ENCODE results near the gene CFAP54. TPM values are rescaled to one million over a fixed set of nuclear protein-coding genes. Genes with fewer than 3 reads are reported as not detected.
"Not testable (repeated sequence)": the region's sequence is repeated elsewhere in the genome, so short reads cannot be mapped to it uniquely, and the experiment has no call there.

CFAP54 gene
- total RNA-seq, 1 experiment from 2014 or later, result not detected

DNA sequence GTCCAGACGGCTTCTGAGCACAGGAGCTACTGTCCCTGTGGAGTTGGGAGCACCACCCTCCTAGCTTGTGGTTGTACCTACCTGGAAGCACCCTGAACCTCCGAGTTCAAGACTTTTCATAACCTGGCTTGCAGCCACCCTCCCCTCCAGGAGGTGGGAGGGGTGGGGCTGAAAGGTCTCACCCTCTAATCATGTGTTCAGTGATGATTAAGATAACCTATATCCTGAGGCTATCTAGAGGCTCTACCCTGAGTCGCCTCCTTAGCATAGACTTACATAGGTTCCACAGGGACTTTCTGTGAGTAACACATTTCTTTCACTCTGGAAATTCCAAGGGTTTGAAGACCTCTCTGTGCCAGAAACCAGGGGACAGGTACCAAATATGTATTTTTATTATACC, 146.5 kb downstream of the CFAP54 start:
- Histone ChIP-seq H3K79me2 (ENCODE audit: low read length) (no peaks in the 10 kb centered on the region), H3K27ac (ENCODE audit: low read length) (no peak overlapping the region), H3K9me2 (replicated peaks; ENCODE audit: insufficient read depth, low read length) (no peaks in the 10 kb centered on the region), H4K20me1 (ENCODE audit: insufficient read depth, low read depth, low read length) (no peaks in the 10 kb centered on the region), H3K9ac (ENCODE audit: low read length) (no peak overlapping the region), H3K4me3 (ENCODE audit: low read length) (no peak overlapping the region), H3K4me1 (ENCODE audit: low read length) (no peaks in the 10 kb centered on the region), H3K4me2 (ENCODE audit: low read depth, low read length, poor library complexity, severe bottlenecking) (no peak overlapping the region), H3K27me3 (ENCODE audit: low read length) (no peaks in the 10 kb centered on the region), H3K9me3 (ENCODE audit: low read length) (no peaks in the 10 kb centered on the region), H3K36me3 (ENCODE audit: insufficient read depth, low read length) (no peaks in the 10 kb centered on the region), H2AFZ (ENCODE audit: low read length) (no peak overlapping the region)
- DNase-seq, result no peak

DNA sequence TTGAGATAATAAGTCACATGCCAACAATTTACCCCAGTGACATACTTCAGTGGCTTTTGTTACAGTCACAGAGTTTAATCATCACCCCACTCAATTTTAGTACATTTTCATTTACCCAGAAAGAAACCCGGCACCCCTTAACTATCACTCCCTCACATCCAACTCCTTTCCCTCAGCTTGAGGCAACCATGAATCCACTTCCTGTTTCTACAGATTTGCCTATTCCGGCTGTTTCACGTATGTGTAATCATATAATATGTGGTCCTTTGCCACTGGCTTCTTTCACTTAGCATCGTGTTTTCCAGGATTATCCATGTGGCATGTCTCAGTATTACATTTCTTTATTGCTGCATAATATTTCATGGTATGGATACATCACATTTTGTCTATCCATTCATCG, 147.5 kb downstream of the CFAP54 start:
- DNase-seq, result no peak
- Histone ChIP-seq H3K4me3 (ENCODE audit: low read length) (no peak overlapping the region), H3K36me3 (ENCODE audit: insufficient read depth, low read length) (no peaks in the 10 kb centered on the region), H3K4me2 (ENCODE audit: low read depth, low read length, poor library complexity, severe bottlenecking) (no peak overlapping the region), H2AFZ (ENCODE audit: low read length) (no peak overlapping the region), H3K9me3 (ENCODE audit: low read length) (no peaks in the 10 kb centered on the region), H3K9me2 (replicated peaks; ENCODE audit: insufficient read depth, low read length) (no peaks in the 10 kb centered on the region), H3K79me2 (ENCODE audit: low read length) (no peaks in the 10 kb centered on the region), H4K20me1 (ENCODE audit: insufficient read depth, low read depth, low read length) (no peaks in the 10 kb centered on the region), H3K27me3 (ENCODE audit: low read length) (no peaks in the 10 kb centered on the region), H3K27ac (ENCODE audit: low read length) (no peak overlapping the region), H3K9ac (ENCODE audit: low read length) (no peak overlapping the region), H3K4me1 (ENCODE audit: low read length) (no peaks in the 10 kb centered on the region)

DNA sequence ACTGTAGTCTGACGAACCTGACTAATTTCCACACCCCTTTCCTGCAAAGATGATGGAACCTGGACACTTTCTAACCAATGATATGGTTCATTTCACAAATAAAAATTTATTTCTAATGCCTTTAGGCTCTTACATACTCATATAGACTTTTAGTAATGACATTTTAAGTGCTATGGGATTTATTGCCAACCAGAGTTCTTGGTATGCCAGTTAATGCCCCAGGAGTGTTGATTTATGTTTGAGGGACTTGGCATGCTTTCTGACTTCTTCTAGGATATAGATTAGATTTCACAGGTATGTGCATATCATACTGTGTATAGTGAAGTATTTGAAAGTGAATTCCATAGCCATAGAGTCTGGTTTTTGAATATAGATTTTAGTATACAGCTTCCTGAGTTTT, 159.5 kb downstream of the CFAP54 start:
- Histone ChIP-seq H3K9me2 (replicated peaks; ENCODE audit: insufficient read depth, low read length) (no peaks in the 10 kb centered on the region), H3K4me2 (ENCODE audit: low read depth, low read length, poor library complexity, severe bottlenecking) (no peak overlapping the region), H3K79me2 (ENCODE audit: low read length) (no peaks in the 10 kb centered on the region), H3K27me3 (ENCODE audit: low read length) (no peaks in the 10 kb centered on the region), H4K20me1 (ENCODE audit: insufficient read depth, low read depth, low read length) (no peaks in the 10 kb centered on the region), H3K36me3 (ENCODE audit: insufficient read depth, low read length) (no peaks in the 10 kb centered on the region), H3K4me3 (ENCODE audit: low read length) (no peak overlapping the region), H3K9me3 (ENCODE audit: low read length) (no peaks in the 10 kb centered on the region), H3K4me1 (ENCODE audit: low read length) (no peaks in the 10 kb centered on the region), H3K9ac (ENCODE audit: low read length) (no peak overlapping the region), H2AFZ (ENCODE audit: low read length) (no peak overlapping the region), H3K27ac (ENCODE audit: low read length) (no peak overlapping the region)
- no peak for DNase-seq

DNA sequence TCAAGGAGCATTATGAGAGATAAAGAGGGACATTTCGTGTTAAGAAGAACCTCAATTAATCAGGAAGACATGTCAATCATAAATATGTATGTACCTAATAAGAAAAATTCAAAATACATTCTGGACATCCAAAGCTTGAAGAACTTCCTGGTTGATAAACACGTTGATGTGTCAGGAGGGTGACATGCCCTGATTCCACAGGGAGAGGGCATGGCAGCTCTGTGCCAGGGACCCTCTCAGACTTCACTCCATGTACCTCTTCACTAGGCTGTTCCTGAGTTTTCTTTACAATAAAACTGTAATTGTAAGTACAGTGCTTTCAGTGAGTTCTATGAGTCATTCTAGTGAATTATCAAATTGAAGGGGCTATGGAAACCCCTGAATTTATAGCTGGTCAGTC, 163.5 kb downstream of the CFAP54 start:
- Histone ChIP-seq H3K79me2 (ENCODE audit: low read length) (no peaks in the 10 kb centered on the region), H3K4me1 (ENCODE audit: low read length) (no peaks in the 10 kb centered on the region), H3K9ac (ENCODE audit: low read length) (no peak overlapping the region), H3K9me2 (replicated peaks; ENCODE audit: insufficient read depth, low read length) (no peaks in the 10 kb centered on the region), H3K9me3 (ENCODE audit: low read length) (no peaks in the 10 kb centered on the region), H2AFZ (ENCODE audit: low read length) (no peak overlapping the region), H3K4me3 (ENCODE audit: low read length) (no peak overlapping the region), H3K36me3 (ENCODE audit: insufficient read depth, low read length) (no peaks in the 10 kb centered on the region), H3K4me2 (ENCODE audit: low read depth, low read length, poor library complexity, severe bottlenecking) (no peak overlapping the region), H3K27ac (ENCODE audit: low read length) (no peak overlapping the region), H3K27me3 (ENCODE audit: low read length) (no peaks in the 10 kb centered on the region), H4K20me1 (ENCODE audit: insufficient read depth, low read depth, low read length) (no peaks in the 10 kb centered on the region)
- no peak for DNase-seq

DNA sequence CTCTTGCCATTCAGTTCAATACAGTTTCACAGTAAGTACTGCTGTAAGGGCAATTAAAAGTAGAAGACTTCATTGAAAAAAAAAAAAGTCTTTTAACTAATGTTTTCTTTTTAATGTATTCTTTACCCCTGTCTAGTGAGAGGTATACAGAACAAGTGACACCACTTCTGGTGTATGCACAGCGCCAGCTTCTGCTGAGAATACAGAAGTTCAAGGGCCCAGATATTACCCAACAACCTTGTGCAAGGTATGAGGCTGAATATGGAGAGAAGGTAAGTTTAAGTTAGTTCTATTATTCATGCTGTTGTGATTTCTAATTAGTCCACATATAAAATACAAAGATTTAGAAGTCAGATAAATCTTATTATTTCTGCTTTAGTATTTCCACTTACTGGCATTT, 168.7 kb downstream of the CFAP54 start:
- Histone ChIP-seq H2AFZ (ENCODE audit: low read length) (no peak overlapping the region), H3K36me3 (ENCODE audit: insufficient read depth, low read length) (no peaks in the 10 kb centered on the region), H3K9me3 (ENCODE audit: low read length) (no peaks in the 10 kb centered on the region), H4K20me1 (ENCODE audit: insufficient read depth, low read depth, low read length) (no peaks in the 10 kb centered on the region), H3K27ac (ENCODE audit: low read length) (no peak overlapping the region), H3K79me2 (ENCODE audit: low read length) (no peaks in the 10 kb centered on the region), H3K4me1 (ENCODE audit: low read length) (no peaks in the 10 kb centered on the region), H3K9me2 (replicated peaks; ENCODE audit: insufficient read depth, low read length) (no peaks in the 10 kb centered on the region), H3K4me3 (ENCODE audit: low read length) (no peak overlapping the region), H3K27me3 (ENCODE audit: low read length) (no peaks in the 10 kb centered on the region), H3K4me2 (ENCODE audit: low read depth, low read length, poor library complexity, severe bottlenecking) (no peak overlapping the region), H3K9ac (ENCODE audit: low read length) (no peak overlapping the region)
- no peak for DNase-seq

DNA sequence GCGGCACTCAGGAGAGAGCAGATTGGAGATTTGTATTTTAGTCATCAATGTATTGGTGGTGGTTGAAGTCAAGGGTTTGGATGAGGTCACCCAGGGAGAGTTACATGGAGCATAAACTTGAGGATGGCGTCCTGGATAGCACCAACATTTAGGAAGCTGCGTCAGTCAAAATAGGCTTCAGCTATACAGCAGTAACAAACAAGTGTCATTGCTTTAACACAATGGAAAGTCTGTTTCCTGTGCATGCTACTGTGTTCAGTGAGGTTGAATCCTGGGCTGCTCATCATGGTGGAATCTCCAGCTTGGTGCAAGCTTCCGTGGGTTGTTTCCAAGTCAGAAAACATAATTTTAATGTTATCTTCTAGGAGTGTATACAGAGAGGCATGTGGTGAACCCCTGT, 180.4 kb downstream of the CFAP54 start:
- H2AFZ ChIP-seq (ENCODE audit: low read length), result no peak overlapping the region
- no peaks in the 10 kb centered on the region for H3K27me3 ChIP-seq (ENCODE audit: low read length)
- no peaks in the 10 kb centered on the region for H3K79me2 ChIP-seq (ENCODE audit: low read length)
- H3K4me2 ChIP-seq (ENCODE audit: low read depth, low read length, poor library complexity, severe bottlenecking), result no peak overlapping the region
- H3K9ac ChIP-seq (ENCODE audit: low read length), result no peak overlapping the region
- no peak for DNase-seq
- no peaks in the 10 kb centered on the region for H4K20me1 ChIP-seq (ENCODE audit: insufficient read depth, low read depth, low read length)
- no peak overlapping the region for H3K27ac ChIP-seq (ENCODE audit: low read length)
- no peaks in the 10 kb centered on the region for H3K9me2 ChIP-seq (replicated peaks; ENCODE audit: insufficient read depth, low read length)
- no peak overlapping the region for H3K4me3 ChIP-seq (ENCODE audit: low read length)
- H3K9me3 ChIP-seq (ENCODE audit: low read length), result no peaks in the 10 kb centered on the region
- H3K4me1 ChIP-seq (ENCODE audit: low read length), result no peaks in the 10 kb centered on the region
- no peaks in the 10 kb centered on the region for H3K36me3 ChIP-seq (ENCODE audit: insufficient read depth, low read length)

DNA sequence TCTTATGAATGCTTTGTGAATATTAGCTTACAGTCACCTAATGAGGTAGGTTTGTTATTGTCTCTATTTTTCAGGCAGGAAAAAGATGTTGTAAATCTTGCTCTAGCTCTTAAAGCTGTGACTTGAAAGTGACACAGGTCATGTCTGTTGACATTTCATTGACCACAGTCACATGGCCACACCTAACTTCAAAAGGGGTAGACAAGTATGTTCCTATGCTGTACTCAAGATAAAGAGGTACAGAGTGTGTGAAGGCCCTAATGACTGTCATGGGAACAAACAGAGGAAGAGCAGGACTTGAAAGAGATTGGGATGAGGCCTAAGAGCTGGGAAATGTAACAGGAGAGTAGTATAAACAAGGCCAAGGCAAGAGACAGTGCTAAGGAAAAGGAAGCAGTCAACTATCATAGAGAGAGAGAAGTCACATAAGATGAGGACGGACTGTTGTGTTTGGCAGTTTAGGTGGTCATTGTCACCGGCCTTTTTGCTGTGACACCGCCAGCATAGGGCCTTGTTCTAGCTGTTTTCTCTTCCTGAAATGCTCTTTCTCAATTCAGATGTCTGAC, 181.0 kb downstream of the CFAP54 start:
- Histone ChIP-seq H3K79me2 (ENCODE audit: low read length) (no peaks in the 10 kb centered on the region), H4K20me1 (ENCODE audit: insufficient read depth, low read depth, low read length) (no peaks in the 10 kb centered on the region), H3K36me3 (ENCODE audit: insufficient read depth, low read length) (no peaks in the 10 kb centered on the region), H3K9ac (ENCODE audit: low read length) (no peak overlapping the region), H3K27me3 (ENCODE audit: low read length) (no peaks in the 10 kb centered on the region), H3K4me2 (ENCODE audit: low read depth, low read length, poor library complexity, severe bottlenecking) (no peak overlapping the region), H3K4me3 (ENCODE audit: low read length) (no peak overlapping the region), H3K9me3 (ENCODE audit: low read length) (no peaks in the 10 kb centered on the region), H2AFZ (ENCODE audit: low read length) (no peak overlapping the region), H3K4me1 (ENCODE audit: low read length) (no peaks in the 10 kb centered on the region), H3K9me2 (replicated peaks; ENCODE audit: insufficient read depth, low read length) (no peaks in the 10 kb centered on the region), H3K27ac (ENCODE audit: low read length) (no peak overlapping the region)
- DNase-seq, result no peak

DNA sequence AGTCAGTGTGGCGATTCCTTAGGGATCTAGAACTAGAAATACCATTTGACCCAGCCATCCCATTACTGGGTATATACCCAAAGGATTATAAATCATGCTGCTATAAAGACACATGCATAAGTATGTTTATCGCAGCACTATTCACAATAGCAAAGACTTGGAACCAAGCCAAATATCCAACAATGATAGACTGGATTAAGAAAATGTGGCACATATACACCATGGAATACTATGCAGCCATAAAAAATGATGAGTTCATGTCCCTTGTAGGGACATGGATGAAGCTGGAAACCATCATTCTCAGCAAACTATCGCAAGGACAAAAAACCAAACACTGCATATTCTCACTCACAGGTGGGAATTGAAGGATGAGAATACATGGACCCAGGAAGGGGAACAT, 186.1 kb downstream of the CFAP54 start:
- H3K4me1 ChIP-seq (ENCODE audit: low read length); H3K79me2 ChIP-seq (ENCODE audit: low read length); H3K27ac ChIP-seq (ENCODE audit: low read length); H3K27me3 ChIP-seq (ENCODE audit: low read length); H2AFZ ChIP-seq (ENCODE audit: low read length); DNase-seq; H3K4me2 ChIP-seq (ENCODE audit: low read depth, low read length, poor library complexity, severe bottlenecking); H3K9me3 ChIP-seq (ENCODE audit: low read length); H3K36me3 ChIP-seq (ENCODE audit: insufficient read depth, low read length); H4K20me1 ChIP-seq (ENCODE audit: insufficient read depth, low read depth, low read length); H3K9me2 ChIP-seq (replicated peaks; ENCODE audit: insufficient read depth, low read length); H3K4me3 ChIP-seq (ENCODE audit: low read length); H3K9ac ChIP-seq (ENCODE audit: low read length): not testable (repeated sequence)

DNA sequence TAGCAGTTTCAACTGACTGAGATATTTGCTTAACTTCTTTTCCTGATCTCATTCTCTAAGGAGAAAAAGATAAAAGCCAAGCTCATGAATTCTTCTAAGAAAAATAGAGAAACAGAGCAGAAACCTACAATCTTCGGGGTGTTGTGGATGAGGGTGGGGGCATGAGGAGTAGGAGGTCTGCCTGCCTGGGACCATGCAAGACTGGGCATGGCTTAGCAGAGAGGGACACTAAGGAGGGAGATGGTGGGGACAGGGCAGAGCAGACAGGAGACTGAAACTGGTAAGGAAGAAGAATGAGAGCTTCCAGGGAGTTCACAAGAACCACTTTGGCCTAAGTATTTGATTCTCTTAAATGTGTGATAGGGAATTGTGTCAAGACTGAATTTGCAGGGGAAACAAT, 188.0 kb downstream of the CFAP54 start:
- Histone ChIP-seq H3K9me3 (ENCODE audit: low read length) (no peaks in the 10 kb centered on the region), H3K9me2 (replicated peaks; ENCODE audit: insufficient read depth, low read length) (no peaks in the 10 kb centered on the region), H3K36me3 (ENCODE audit: insufficient read depth, low read length) (no peaks in the 10 kb centered on the region), H2AFZ (ENCODE audit: low read length) (no peak overlapping the region), H4K20me1 (ENCODE audit: insufficient read depth, low read depth, low read length) (no peaks in the 10 kb centered on the region), H3K27me3 (ENCODE audit: low read length) (no peaks in the 10 kb centered on the region), H3K79me2 (ENCODE audit: low read length) (no peaks in the 10 kb centered on the region), H3K9ac (ENCODE audit: low read length) (no peak overlapping the region), H3K4me3 (ENCODE audit: low read length) (no peak overlapping the region), H3K4me2 (ENCODE audit: low read depth, low read length, poor library complexity, severe bottlenecking) (no peak overlapping the region), H3K4me1 (ENCODE audit: low read length) (no peaks in the 10 kb centered on the region), H3K27ac (ENCODE audit: low read length) (no peak overlapping the region)
- no peak for DNase-seq
